CD4-positive, alpha-beta T cell (primary cell): ENCODE data around the gene CALN1. TPM values are rescaled to one million over a fixed set of nuclear protein-coding genes. Genes with fewer than 3 reads are reported as not detected.

Experiments used
- ATAC-seq: fragments of 200-7000 bp; cut with Tn5 transposase; one replicate; pipeline ENCODE4 v1.10.0; 2022; ENCODE audit warnings: mild to moderate bottlenecking; ENCODE audit not compliant: poor library complexity
- CTCF ChIA-PET: fragments of 350-600 bp; sonication (Branson Sonifier 250); formaldehyde crosslinking; loops from one replicate; lab custom pipeline; 2021; ENCODE audit warnings: antibody characterized with exemption, inconsistent platforms; lab: Charles Lee
- POLR2A ChIA-PET: fragments of 350-600 bp; sonication (Branson Sonifier 250); formaldehyde crosslinking; loops from one replicate; lab custom pipeline; 2021; ENCODE audit warnings: antibody characterized with exemption, inconsistent platforms; lab: Charles Lee
- DNase-seq, 14 experiments: peaks; one replicate each; pipeline ENCODE4 v3.0.0-alpha.2; 2013 to 2020; ENCODE audit warnings: mixed read lengths in 2 of 14
- H3K27ac ChIP-seq, 2 donors: one replicate each; pipeline versions ENCODE4 v1.5.1 to v1.7.0; 2013; ENCODE audit warnings: low read length in 2 of 2, low read depth in 1 of 2, mild to moderate bottlenecking in 1 of 2
- H3K27me3 ChIP-seq, 2 experiments: 1 replicate in 1 of 2; 2 replicates in 1 of 2; pipeline versions ENCODE4 v1.6.1 to v1.7.0; 2013; ENCODE audit warnings: low read length in 2 of 2, control low read depth in 1 of 2, mild to moderate bottlenecking in 1 of 2, moderate library complexity in 1 of 2; ENCODE audit not compliant: insufficient read depth in 2 of 2, control insufficient read depth in 1 of 2
- H3K36me3 ChIP-seq: one replicate; pipeline ENCODE4 v1.6.1; 2013; ENCODE audit warnings: low read length, control low read depth; ENCODE audit not compliant: insufficient read depth
- H3K4me1 ChIP-seq: one replicate; pipeline ENCODE4 v1.6.1; 2013; ENCODE audit warnings: low read length, control low read depth; ENCODE audit not compliant: insufficient read depth
- H3K4me3 ChIP-seq: one replicate; pipeline ENCODE4 v1.5.1; 2013; ENCODE audit warnings: mild to moderate bottlenecking, low read length, moderate library complexity
- H3K9me3 ChIP-seq, 2 experiments: 1 replicate in 1 of 2; 2 replicates in 1 of 2; pipeline versions ENCODE4 v1.6.1 to v1.7.0; 2013; ENCODE audit warnings: low read length in 2 of 2, mild to moderate bottlenecking in 2 of 2, control low read depth in 1 of 2, moderate library complexity in 1 of 2; ENCODE audit not compliant: control insufficient read depth in 1 of 2, insufficient read depth in 1 of 2
- H3K27ac Mint-ChIP-seq: one replicate; pipeline ENCODE4 v1.8.0; 2020; ENCODE audit warnings: mixed read lengths
- H3K27me3 Mint-ChIP-seq: one replicate; pipeline ENCODE4 v1.8.0; 2021; ENCODE audit warnings: mixed read lengths
- H3K36me3 Mint-ChIP-seq: one replicate; pipeline ENCODE4 v1.8.0; 2021; ENCODE audit warnings: low read depth, mixed read lengths
- H3K4me1 Mint-ChIP-seq: one replicate; pipeline ENCODE4 v1.8.0; 2021; ENCODE audit warnings: low read depth, mixed read lengths
- H3K4me3 Mint-ChIP-seq: one replicate; pipeline ENCODE4 v1.8.0; 2020; ENCODE audit warnings: mild to moderate bottlenecking, mixed read lengths
- H3K9me3 Mint-ChIP-seq: one replicate; pipeline ENCODE4 v1.8.0; 2020; ENCODE audit warnings: mixed read lengths
- CTCF ChIP-seq: fragments of 200-600 bp; IDR thresholded peaks from one replicate; pipeline ENCODE4 v1.8.0; 2022; ENCODE audit warnings: antibody characterized with exemption, mild to moderate bottlenecking
- intact Hi-C, 2 experiments: fragments of 100-400 bp; cut with DNase I in 1 of 2; cut with micrococcal nuclease in 1 of 2; formaldehyde crosslinking; loops; one replicate each; pipeline versions ENCODE4 v1.15.1 to v1.9.0; 2023 to 2025; cut with DNase I, micrococcal nuclease
- total RNA-seq, 174 experiments: library from RNA in 2 of 174; stranded (reverse) in 2 of 174; gene quantifications; one replicate each; pipeline ENCODE4 v1.2.3 and lab custom pipeline; 2021 to 2026

CALN1 gene
- total RNA-seq, 2 experiments from 2014 or later = 0.06 TPM; not detected in 1

- Mint-ChIP-seq H3K4me1 (no peaks in the 10 kb centered on the region), H3K9me3 (peaks cover 9% of the 10 kb centered on the region), H3K36me3 (no peaks in the 10 kb centered on the region), H3K27ac (no peak overlapping the region), H3K4me3 (no peak overlapping the region), H3K27me3 (no peaks in the 10 kb centered on the region)
- ChIA-PET CTCF (no interaction called here), POLR2A (no interaction called here)
- no peak for DNase-seq
- no peak for TF ChIP-seq CTCF
- intact Hi-C loops = no loop called here
- Histone ChIP-seq H3K9me3 (peaks cover 4 to 21% of the 10 kb centered on the region in 2 experiments), H3K4me3 (no peak overlapping the region), H3K4me1 (no peaks in the 10 kb centered on the region), H3K27me3 (no peaks in the 10 kb centered on the region), H3K36me3 (no peaks in the 10 kb centered on the region), H3K27ac (no peak overlapping the region)
- ATAC-seq = no peak
Measured at GRCh38 chr7:71800321-71800720, 611.8 kb downstream of the CALN1 start.

- no peak overlapping the region for H3K27ac Mint-ChIP-seq
- no peak overlapping the region for H3K4me3 ChIP-seq
- H3K36me3 Mint-ChIP-seq = no peaks in the 10 kb centered on the region
- peaks cover 0 to 32% of the 10 kb centered on the region in 2 experiments for H3K9me3 ChIP-seq
- no peak overlapping the region for H3K4me3 Mint-ChIP-seq
- no peaks in the 10 kb centered on the region for H3K27me3 ChIP-seq
- H3K4me1 ChIP-seq = no peaks in the 10 kb centered on the region
- ChIA-PET CTCF (no interaction called here), POLR2A (no interaction called here)
- H3K36me3 ChIP-seq = no peaks in the 10 kb centered on the region
- ATAC-seq (no peak), DNase-seq (no peak)
- TF ChIP-seq CTCF = no peak
- H3K27me3 Mint-ChIP-seq = no peaks in the 10 kb centered on the region
- intact Hi-C loops = no loop called here
- H3K27ac ChIP-seq = no peak overlapping the region
- H3K9me3 Mint-ChIP-seq = peaks cover 4% of the 10 kb centered on the region
- no peaks in the 10 kb centered on the region for H3K4me1 Mint-ChIP-seq
Measured at GRCh38 chr7:71795410-71795809, 616.7 kb downstream of the CALN1 start.

- no peaks in the 10 kb centered on the region for H3K36me3 ChIP-seq
- ChIA-PET POLR2A (no interaction called here), CTCF (no interaction called here)
- H3K27me3 ChIP-seq = no peaks in the 10 kb centered on the region
- no peak overlapping the region for H3K4me3 Mint-ChIP-seq
- no peaks in the 10 kb centered on the region for H3K4me1 ChIP-seq
- peaks cover 0 to 29% of the 10 kb centered on the region in 2 experiments for H3K9me3 ChIP-seq
- no peak overlapping the region for H3K4me3 ChIP-seq
- H3K4me1 Mint-ChIP-seq = no peaks in the 10 kb centered on the region
- no peak overlapping the region for H3K27ac Mint-ChIP-seq
- H3K36me3 Mint-ChIP-seq = no peaks in the 10 kb centered on the region
- ATAC-seq (no peak), DNase-seq (no peak)
- no peaks in the 10 kb centered on the region for H3K9me3 Mint-ChIP-seq
- H3K27ac ChIP-seq = no peak overlapping the region
- no peak for TF ChIP-seq CTCF
- intact Hi-C loops = no loop called here
- H3K27me3 Mint-ChIP-seq = no peaks in the 10 kb centered on the region
Measured at GRCh38 chr7:71793251-71793650, 618.9 kb downstream of the CALN1 start.
